H1 (cell line): ENCODE data around the gene GAS7. TPM values are rescaled to one million over a fixed set of nuclear protein-coding genes. Genes with fewer than 3 reads are reported as not detected.

Experiments used
- CTCF ChIA-PET: fragments of 300-600 bp; sonication (Branson Sonifier 250); formaldehyde crosslinking; loops from one replicate; lab custom pipeline; 2021; ENCODE audit not compliant: partially characterized antibody; lab: Charles Lee
- POLR2A ChIA-PET: fragments of 300-600 bp; sonication (Branson Sonifier 250); formaldehyde crosslinking; loops from one replicate; lab custom pipeline; 2021; ENCODE audit warnings: inconsistent platforms; ENCODE audit not compliant: partially characterized antibody; lab: Charles Lee
- DNase-seq, 2 experiments: peaks; one replicate each; pipeline versions ENCODE4 v3.0.0 to v3.0.0-alpha.2; 2010 to 2022; ENCODE audit warnings: low spot score in 2 of 2, low read depth in 1 of 2, mixed read lengths in 1 of 2
- FAIRE-seq: peaks from 2 replicates; lab custom pipeline; 2011; peaks lifted over from hg19 to GRCh38; lab: Jason Lieb, UNC
- H2AFZ ChIP-seq: 2 replicates; pipeline ENCODE4 v1.8.1; 2012; ENCODE audit warnings: low read length, inconsistent platforms
- H2AK5ac ChIP-seq: 2 replicates; pipeline ENCODE4 v1.6.1; 2013; ENCODE audit warnings: low read depth, low read length
- H2BK120ac ChIP-seq: replicated peaks from 2 replicates; pipeline ENCODE3; 2013; ENCODE audit warnings: low read depth, low read length, inconsistent platforms
- H2BK12ac ChIP-seq: 2 replicates; pipeline ENCODE4 v1.6.1; 2013; ENCODE audit warnings: low read depth, low read length
- H2BK15ac ChIP-seq: 2 replicates; pipeline ENCODE4 v1.6.1; 2013; ENCODE audit warnings: low read length
- H2BK20ac ChIP-seq: 2 replicates; pipeline ENCODE4 v1.6.1; 2013; ENCODE audit warnings: low read length
- H2BK5ac ChIP-seq: 2 replicates; pipeline ENCODE4 v1.6.1; 2013; ENCODE audit warnings: low read depth, low read length
- H3K14ac ChIP-seq: 2 replicates; pipeline ENCODE4 v1.6.1; 2013; ENCODE audit warnings: inconsistent platforms; ENCODE audit not compliant: insufficient read length
- H3K18ac ChIP-seq: 2 replicates; pipeline ENCODE4 v1.6.1; 2013; ENCODE audit warnings: low read length; ENCODE audit errors: extremely low read depth
- H3K23ac ChIP-seq: 2 replicates; pipeline ENCODE4 v1.6.1; 2013; ENCODE audit warnings: inconsistent platforms; ENCODE audit not compliant: insufficient read length
- H3K23me2 ChIP-seq: 2 replicates; pipeline ENCODE4 v1.6.1; 2013; ENCODE audit warnings: low read depth, low read length
- H3K27ac ChIP-seq: 2 replicates; pipeline ENCODE4 v1.6.1; 2011; ENCODE audit warnings: low read depth, low read length, inconsistent platforms
- H3K27me3 ChIP-seq, 4 experiments: replicated peaks in 1 of 4; 1 replicate in 1 of 4; 2 replicates in 3 of 4; pipeline versions ENCODE4 v1.6.1 to v1.8.1; 2011 to 2013; ENCODE audit warnings: low read length in 3 of 4, mild to moderate bottlenecking in 3 of 4, inconsistent platforms in 2 of 4, mixed read lengths in 2 of 4, moderate library complexity in 1 of 4; ENCODE audit not compliant: control insufficient read depth in 3 of 4, insufficient read depth in 3 of 4; ENCODE audit errors: extremely low read depth in 1 of 4
- H3K36me3 ChIP-seq, 4 experiments: 2 replicates each; pipeline versions ENCODE4 v1.6.1 to v1.8.1; 2011 to 2013; ENCODE audit warnings: mild to moderate bottlenecking in 4 of 4, low read length in 3 of 4, moderate library complexity in 2 of 4, control low read depth in 1 of 4, inconsistent platforms in 1 of 4; ENCODE audit not compliant: insufficient read depth in 4 of 4, control insufficient read depth in 2 of 4
- H3K4ac ChIP-seq: replicated peaks from 2 replicates; pipeline ENCODE3; 2013; ENCODE audit warnings: low read length, low read depth, mixed read lengths, inconsistent platforms; ENCODE audit not compliant: insufficient read length
- H3K4me1 ChIP-seq, 4 experiments: replicated peaks in 1 of 4; 1 replicate in 1 of 4; 2 replicates in 3 of 4; pipeline versions ENCODE4 v1.6.1 to v1.8.1; 2011 to 2013; ENCODE audit warnings: low read length in 3 of 4, inconsistent platforms in 2 of 4, mixed read lengths in 1 of 4; ENCODE audit not compliant: insufficient read depth in 4 of 4, control insufficient read depth in 3 of 4
- H3K4me2 ChIP-seq, 2 experiments: 2 replicates each; pipeline versions ENCODE4 v1.6.1 to v1.8.1; 2011 to 2013; ENCODE audit warnings: low read depth in 2 of 2, low read length in 2 of 2, control low read depth in 1 of 2, inconsistent platforms in 1 of 2, mild to moderate bottlenecking in 1 of 2; ENCODE audit not compliant: insufficient read depth in 1 of 2
- H3K4me3 ChIP-seq, 4 experiments: fragments of 200-600, 300-600 bp in 1 of 4; sonication (generic), shearing (Covaris generic), sonication (Bioruptor Twin) in 1 of 4; 2 replicates each; pipeline versions ENCODE4 v1.5.1 to v1.8.1; 2011 to 2016; ENCODE audit warnings: low read length in 4 of 4, low read depth in 3 of 4, control low read depth in 2 of 4, inconsistent platforms in 2 of 4, mild to moderate bottlenecking in 2 of 4, mixed read lengths in 1 of 4, moderate library complexity in 1 of 4; ENCODE audit not compliant: insufficient read depth in 2 of 4; ENCODE audit errors: extremely low read depth in 1 of 4
- H3K56ac ChIP-seq: replicated peaks from 2 replicates; pipeline ENCODE3; 2013; ENCODE audit warnings: low read depth, mild to moderate bottlenecking, mixed read lengths, low read length, inconsistent platforms; ENCODE audit not compliant: insufficient read length
- H3K79me1 ChIP-seq: 2 replicates; pipeline ENCODE4 v1.6.1; 2013; ENCODE audit warnings: low read depth, low read length, control low read depth
- H3K79me2 ChIP-seq, 2 experiments: 2 replicates each; pipeline versions ENCODE4 v1.6.1 to v1.8.1; 2012 to 2013; ENCODE audit warnings: low read length in 2 of 2, mild to moderate bottlenecking in 2 of 2, inconsistent platforms in 1 of 2; ENCODE audit not compliant: insufficient read depth in 2 of 2, control insufficient read depth in 1 of 2
- H3K9ac ChIP-seq, 4 experiments: replicated peaks in 1 of 4; 1 replicate in 1 of 4; 2 replicates in 3 of 4; pipeline versions ENCODE4 v1.6.1 to v1.8.1; 2011 to 2013; ENCODE audit warnings: low read depth in 3 of 4, low read length in 3 of 4, control low read depth in 2 of 4, mild to moderate bottlenecking in 2 of 4, moderate library complexity in 2 of 4, inconsistent platforms in 1 of 4; ENCODE audit errors: extremely low read depth in 1 of 4
- H3K9me3 ChIP-seq, 2 experiments: 2 replicates each; pipeline versions ENCODE4 v1.6.1 to v1.8.1; 2012 to 2013; ENCODE audit warnings: mild to moderate bottlenecking in 2 of 2, moderate library complexity in 2 of 2, control low read depth in 1 of 2, inconsistent platforms in 1 of 2, low read depth in 1 of 2, low read length in 1 of 2, mixed read lengths in 1 of 2; ENCODE audit not compliant: insufficient read depth in 2 of 2
- H4K20me1 ChIP-seq, 2 experiments: replicated peaks in 1 of 2; 2 replicates each; pipeline versions ENCODE3 to v1.8.1; 2011 to 2013; ENCODE audit warnings: inconsistent platforms in 2 of 2, low read length in 2 of 2, mild to moderate bottlenecking in 1 of 2; ENCODE audit not compliant: insufficient read depth in 2 of 2, control insufficient read depth in 1 of 2
- H4K5ac ChIP-seq: 2 replicates; pipeline ENCODE4 v1.6.1; 2013; ENCODE audit warnings: low read length, low read depth, mixed read lengths, inconsistent platforms; ENCODE audit not compliant: insufficient read length
- H4K8ac ChIP-seq: 2 replicates; pipeline ENCODE4 v1.8.0; 2013; ENCODE audit warnings: mild to moderate bottlenecking, moderate library complexity, low read length, inconsistent platforms; ENCODE audit not compliant: insufficient read depth; ENCODE audit errors: extremely low read depth
- H4K91ac ChIP-seq: replicated peaks from 2 replicates; pipeline ENCODE3; 2013; ENCODE audit warnings: low read length, mixed read lengths, inconsistent platforms; ENCODE audit not compliant: insufficient read length
- CTBP2 ChIP-seq: IDR thresholded peaks from 2 replicates; pipeline ENCODE4 v1.7.0; 2011; ENCODE audit warnings: borderline replicate concordance, mild to moderate bottlenecking, moderate library complexity, mixed read lengths, low read length; ENCODE audit not compliant: insufficient read depth, insufficient read length
- KDM5A ChIP-seq: fragments of 200-600 bp; IDR thresholded peaks from 2 replicates; pipeline ENCODE4 v1.7.1; 2012; ENCODE audit warnings: mild to moderate bottlenecking, low read length, inconsistent platforms, mixed read lengths
- MAFK ChIP-seq: IDR thresholded peaks from 2 replicates; pipeline ENCODE4 v1.6.1; 2012; ENCODE audit warnings: low read depth, mild to moderate bottlenecking, improper control_type of control experiment, low read length
- SAP30 ChIP-seq: fragments of 300-600 bp; sonication (generic); IDR thresholded peaks from 2 replicates; pipeline ENCODE4 v1.7.1; 2012; ENCODE audit warnings: low read length, moderate library complexity, mild to moderate bottlenecking, inconsistent platforms; ENCODE audit not compliant: insufficient read depth, insufficient replicate concordance
- WGBS, 2 experiments: shearing (Covaris generic) in 1 of 2; methylation state at CpG; one replicate each; pipeline versions ENCODE4 v1.1.6 to v1.1.7; 2013 to 2015; ENCODE audit warnings: low lambda C conversion rate in 2 of 2, mixed read lengths in 2 of 2, inconsistent platforms in 1 of 2, low coverage in 1 of 2, missing lambda C conversion rate in 1 of 2; ENCODE audit not compliant: insufficient replicate concordance in 2 of 2, insufficient coverage in 1 of 2, insufficient read length in 1 of 2; ENCODE audit errors: extremely low coverage in 1 of 2, missing lambda C conversion rate in 1 of 2; 5-methylcytosine and 5-hydroxymethylcytosine counted together
- polyA plus RNA-seq, 7 experiments: library from polyadenylated mRNA; depleted of rRNA in 3 of 7; stranded (reverse) in 5 of 7; unstranded in 2 of 7; fragments of >200 nt in 5 of 7; fragments of 200-250 nt in 2 of 7; gene quantifications; 1 replicate in 5 of 7; 2 replicates in 1 of 7; 4 replicates in 1 of 7; pipeline versions ENCODE4 v1.2.1 to v1.2.3, GENCODE V29; 2011 to 2013; ENCODE audit warnings: missing spikeins in 2 of 7, mixed read lengths in 2 of 7
- total RNA-seq: library from RNA; stranded (reverse); fragmentation: NEBNext Ultra II Directional; extraction: Animal tissue kit (Norgen Biotek cat#: 25700); gene quantifications from 2 replicates; pipeline ENCODE4 v1.2.1, GENCODE V29; 2021

The GAS7 gene
- total and polyA plus RNA-seq, 2 of the 8 experiments (the other 6 are each of a cell fraction or from before 2014, with no cell fraction given): 5.0 to 14.5 TPM

DNA sequence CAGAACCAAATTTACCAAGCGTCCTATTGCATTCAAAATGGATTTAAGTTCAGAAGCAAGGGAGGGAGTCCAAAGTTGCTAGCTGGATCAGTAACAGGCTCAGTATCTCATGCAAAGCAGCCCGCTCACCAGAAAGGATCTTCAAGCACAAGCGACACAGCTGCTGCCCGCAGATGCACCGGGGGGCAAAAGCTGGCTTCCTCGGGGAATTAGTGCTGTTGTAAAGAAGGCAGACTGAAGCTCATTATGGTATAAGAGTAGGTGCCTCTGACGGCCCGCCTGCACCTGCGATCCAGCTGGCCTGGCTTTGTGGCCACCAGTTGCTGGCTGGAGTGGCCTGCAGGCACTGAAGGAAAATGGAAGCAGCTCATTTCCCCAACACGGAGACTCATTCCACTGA is 165.0 kb downstream of the GAS7 start:
- 90% methylated on average over 10 of the region's 10 CpGs; no CpG with 5 or more reads in 1 of the 2 experiments for WGBS, 2 experiments
- Histone ChIP-seq H2BK5ac (no peak overlapping the region), H3K56ac (no peak overlapping the region), H4K5ac (no peak overlapping the region), H4K8ac (no peak overlapping the region), H3K79me1 (no peaks in the 10 kb centered on the region), H3K9me3 (no peaks in the 10 kb centered on the region), H3K4me2 (no peak overlapping the region), H3K27me3 (no peaks in the 10 kb centered on the region), H2BK20ac (no peak overlapping the region), H3K23me2 (no peaks in the 10 kb centered on the region), H3K27ac (no peak overlapping the region), H4K20me1 (no peaks in the 10 kb centered on the region), H3K18ac (no peak overlapping the region), H3K4me1 (peaks cover 0 to 5% (median 0%) of the 10 kb centered on the region in 4 experiments; a peak in 1 of 7 replicates), H4K91ac (no peak overlapping the region), H3K23ac (no peak overlapping the region), H2BK15ac (no peak overlapping the region), H3K14ac (no peak overlapping the region)
- no peak for FAIRE-seq
- CTCF ChIA-PET: interaction anchor here (1.3 to 1.6 kb wide), 2 partner anchors 10 to 47 kb away, joined by 3 to 4 read pairs; no protein-coding TSS in a partner anchor
- TF ChIP-seq CTBP2 (no peak), MAFK (no peak), SAP30 (no peak), KDM5A (no peak)
- TF ChIP-seq, all 59 proteins: peak for 0
- POLR2A ChIA-PET: no interaction called here
- Histone ChIP-seq H2AFZ (no peak overlapping the region), H3K4ac (no peak overlapping the region), H3K9ac (no peak overlapping the region), H3K4me3 (no peak overlapping the region), H3K36me3 (no peaks in the 10 kb centered on the region), H2AK5ac (no peak overlapping the region), H2BK120ac (no peak overlapping the region), H2BK12ac (no peak overlapping the region), H3K79me2 (no peaks in the 10 kb centered on the region)
- DNase-seq: no peak
